Ovary (tissue), 9 donors: Measurements from ENCODE around the gene SF3B1. TPM values are rescaled to one million over a fixed set of nuclear protein-coding genes. Genes with fewer than 3 reads are reported as not detected.

ENCODE experiments used
- DNase-seq, 5 donors: peaks; one replicate each; pipeline ENCODE4 v3.0.0-alpha.2; 2019 to 2020
- H3K27ac ChIP-seq, 2 donors: fragments of 200-600 bp; one replicate each; pipeline versions ENCODE4 v1.5.1 to v1.8.0; 2019 to 2022
- H3K27me3 ChIP-seq: fragments of 200-600 bp; one replicate; pipeline ENCODE4 v1.8.0; 2022
- H3K36me3 ChIP-seq: fragments of 200-600 bp; sonication (generic); one replicate; pipeline ENCODE4 v1.5.1; 2019
- H3K4me1 ChIP-seq: one replicate; pipeline ENCODE4 v1.8.1; 2013; ENCODE audit warnings: mild to moderate bottlenecking, moderate library complexity; ENCODE audit not compliant: insufficient read depth
- H3K4me3 ChIP-seq: fragments of 200-600 bp; sonication (generic); one replicate; pipeline ENCODE4 v1.5.1; 2017
- H3K9me3 ChIP-seq, 2 donors: fragments of 200-600 bp in 1 of 2; sonication (generic) in 1 of 2; one replicate each; pipeline versions ENCODE4 v1.5.1 to v1.8.1; 2013 to 2019; ENCODE audit warnings: mild to moderate bottlenecking in 1 of 2, moderate library complexity in 1 of 2
- CTCF ChIP-seq, 3 donors: fragments of 450-650 bp in 2 of 3; fragments of 200-600 bp in 1 of 3; IDR thresholded peaks; one replicate each; pipeline versions ENCODE4 v1.5.1 to v1.8.0; 2016 to 2022; ENCODE audit warnings: antibody characterized with exemption in 3 of 3, mild to moderate bottlenecking in 1 of 3
- EP300 ChIP-seq: sonication (generic); formaldehyde crosslinking; IDR thresholded peaks from one replicate; pipeline ENCODE4 v1.6.1; 2017; ENCODE audit warnings: antibody characterized with exemption
- POLR2A ChIP-seq: fragments of 450-650 bp; IDR thresholded peaks from one replicate; pipeline ENCODE4 v1.6.1; 2017; ENCODE audit warnings: antibody characterized with exemption, mild to moderate bottlenecking, moderate library complexity
- WGBS, 3 donors: extraction: QIAGEN DNeasy Blood & Tissue Kit in 1 of 3; methylation state at CpG; one replicate each; pipeline versions ENCODE4 v1.1.5 to v1.1.7; 2013 to 2017; 5-methylcytosine and 5-hydroxymethylcytosine counted together
- intact Hi-C, 4 donors: fragments of 100-400 bp; cut with DNase I; formaldehyde crosslinking; loops; one replicate each; pipeline versions ENCODE4 v1.11.0 to v1.15.1; 2022 to 2023
- polyA plus RNA-seq, 2 donors: library from polyadenylated mRNA; stranded (reverse); fragments of 200-250 nt in 1 of 2; fragments of 350-450 nt in 1 of 2; fragmentation: Illumina TruSeq in 1 of 2; extraction: RNeasy Lipid Tissue Mini Kit (QIAGEN cat#74804) in 1 of 2; gene quantifications; one replicate each; pipeline ENCODE4 v1.2.3, GENCODE V29; 2013 to 2014
- total RNA-seq, 7 donors: library from RNA; depleted of rRNA in 2 of 7; stranded (reverse); fragments of >200 nt in 2 of 7; fragmentation: NEBNext Ultra II Directional in 3 of 7; extraction: Animal tissue kit (Norgen Biotek cat#: 25700) in 3 of 7; gene quantifications; one replicate each; pipeline versions ENCODE4 v1.1.0 to v1.2.4, GENCODE V29; 2016 to 2023
- donor health status: DM: no; HTN: no; CAD: no; lungs with moderate emphysema.
- donor health status: DM: no; HTN: no; CAD: no.
- donor health status: Bipolar disorder and iron deficiency.
- donor health status: DM: yes; HTN: yes; CAD: no.
- donor health status: DM: no; HTN: no; CAD: no.
- donor health status: DM: yes; HTN: yes; CAD: no.

SF3B1 gene
- total and polyA plus RNA-seq, 9 donors, result 189 to 336 (median 245) TPM

GRCh38 chr2:197423307-197423706 lies 11.5 kb downstream of the SF3B1 start:
- no peak for TF ChIP-seq POLR2A
- no peak for TF ChIP-seq CTCF (IDR thresholded peaks at IDR 0.05)
- no peak for TF ChIP-seq EP300
- Histone ChIP-seq H3K27ac (no peak overlapping the region), H3K9me3 (no peaks in the 10 kb centered on the region), H3K4me3 (no peak overlapping the region), H3K27me3 (no peaks in the 10 kb centered on the region), H3K4me1 (peaks cover 9% of the 10 kb centered on the region), H3K36me3 (no peaks in the 10 kb centered on the region)
- no peak for DNase-seq
- intact Hi-C loops, result no loop called here
- 88 to 94% (median 90%) methylated on average over 2 of the region's 2 CpGs for WGBS, 3 donors

- H3K4me1 ChIP-seq, result no peaks in the 10 kb centered on the region
- TF ChIP-seq EP300 (no peak), CTCF (IDR thresholded peaks at IDR 0.05) (no peak), POLR2A (no peak)
- H3K27me3 ChIP-seq, result no peaks in the 10 kb centered on the region
- intact Hi-C loops, result no loop called here
- DNase-seq, result no peak
- no peak overlapping the region for H3K4me3 ChIP-seq
- H3K36me3 ChIP-seq, result no peaks in the 10 kb centered on the region
- H3K9me3 ChIP-seq, result no peaks in the 10 kb centered on the region
- H3K27ac ChIP-seq, result no peak overlapping the region
Observed at GRCh38 chr2:197419438-197419837, 15.4 kb downstream of the SF3B1 start.

GRCh38 chr2:197416268-197416667 lies 18.6 kb downstream of the SF3B1 start:
- no peak for DNase-seq
- Histone ChIP-seq H3K4me3 (no peak overlapping the region), H3K27ac (no peak overlapping the region), H3K27me3 (no peaks in the 10 kb centered on the region), H3K4me1 (no peaks in the 10 kb centered on the region), H3K9me3 (no peaks in the 10 kb centered on the region), H3K36me3 (no peaks in the 10 kb centered on the region)
- intact Hi-C loops, result no loop called here
- TF ChIP-seq CTCF (IDR thresholded peaks at IDR 0.05) (no peak), EP300 (no peak), POLR2A (no peak)
- 92 to 100% (median 98%) methylated on average over 1 of the region's 1 CpG for WGBS, 3 donors

GRCh38 chr2:197414515-197414914 lies 20.3 kb downstream of the SF3B1 start:
- no peak for TF ChIP-seq EP300
- TF ChIP-seq CTCF (IDR thresholded peaks at IDR 0.05), result no peak
- no peak for TF ChIP-seq POLR2A
- WGBS, 3 donors, result 22 to 66% (median 38%) methylated on average over 2 of the region's 2 CpGs
- Histone ChIP-seq H3K27ac (no peak overlapping the region), H3K4me1 (no peaks in the 10 kb centered on the region), H3K27me3 (no peaks in the 10 kb centered on the region), H3K9me3 (no peaks in the 10 kb centered on the region), H3K36me3 (no peaks in the 10 kb centered on the region), H3K4me3 (no peak overlapping the region)
- intact Hi-C loops, result no loop called here
- no peak for DNase-seq

- intact Hi-C loops, result no loop called here
Observed at GRCh38 chr2:197414039-197414438, 20.8 kb downstream of the SF3B1 start.

More at GRCh38 chr2:197414039-197414438, 20.8 kb downstream of the SF3B1 start:
- DNase-seq, result no peak
- Histone ChIP-seq H3K27me3 (no peaks in the 10 kb centered on the region), H3K9me3 (no peaks in the 10 kb centered on the region), H3K27ac (no peak overlapping the region), H3K36me3 (no peaks in the 10 kb centered on the region), H3K4me1 (no peaks in the 10 kb centered on the region), H3K4me3 (no peak overlapping the region)
- 81 to 85% (median 81%) methylated on average over 5 of the region's 5 CpGs for WGBS, 3 donors
- no peak for TF ChIP-seq POLR2A
- TF ChIP-seq EP300, result no peak
- TF ChIP-seq CTCF (IDR thresholded peaks at IDR 0.05), result no peak
